ENCODE data around the gene NAGPA. TPM values are rescaled to one million over a fixed set of nuclear protein-coding genes. Genes with fewer than 3 reads are reported as not detected.

The NAGPA gene
- total RNA-seq, 4 donors from 2014 or later = 25.3 to 35.1 (median 31.0) TPM

- peaks cover 9% of the 10 kb centered on the region for H3K4me1 ChIP-seq
- H3K4me3 ChIP-seq = no peak overlapping the region
- no peaks in the 10 kb centered on the region for H3K9me3 ChIP-seq
- H3K27me3 ChIP-seq = peaks cover 34% of the 10 kb centered on the region
- 15% methylated on average over 5 of the region's 10 CpGs for WGBS
- H3K27ac ChIP-seq = no peak overlapping the region
- TF ChIP-seq POLR2AphosphoS5 (IDR thresholded peaks at IDR 0.05) (no peak), POLR2A (IDR thresholded peaks at IDR 0.05) (no peak), EP300 (IDR thresholded peaks at IDR 0.05) (no peak), CTCF (IDR thresholded peaks at IDR 0.05) (no peak)
- no peak for DNase-seq (ENCODE audit: low spot score in 2 of 2)
- no peaks in the 10 kb centered on the region for H3K36me3 ChIP-seq
Observed at GRCh38 chr16:4987250-4987579, 46.5 kb downstream of the NAGPA start.

GRCh38 chr16:4984174-4984990, 49.4 kb downstream of the NAGPA start:
- H3K9me3 ChIP-seq = no peaks in the 10 kb centered on the region
- no peaks in the 10 kb centered on the region for H3K36me3 ChIP-seq
- TF ChIP-seq CTCF (IDR thresholded peaks at IDR 0.05) (no peak), POLR2A (IDR thresholded peaks at IDR 0.05) (no peak), POLR2AphosphoS5 (IDR thresholded peaks at IDR 0.05) (no peak), EP300 (IDR thresholded peaks at IDR 0.05) (no peak)
- WGBS = 74% methylated on average over 5 of the region's 5 CpGs
- H3K27me3 ChIP-seq = peaks cover 24% of the 10 kb centered on the region
- H3K27ac ChIP-seq = no peak overlapping the region
- no peak overlapping the region for H3K4me3 ChIP-seq
- peaks cover 9% of the 10 kb centered on the region for H3K4me1 ChIP-seq
- DNase-seq (ENCODE audit: low spot score in 2 of 2) = no peak

GRCh38 chr16:4982056-4982867, 51.5 kb downstream of the NAGPA start:
- Histone ChIP-seq H3K4me1 (no peaks in the 10 kb centered on the region), H3K27me3 (peaks cover 4% of the 10 kb centered on the region), H3K9me3 (no peaks in the 10 kb centered on the region), H3K27ac (no peak overlapping the region), H3K4me3 (no peak overlapping the region), H3K36me3 (no peaks in the 10 kb centered on the region)
- 51% methylated on average over 12 of the region's 20 CpGs for WGBS
- no peak for TF ChIP-seq CTCF (IDR thresholded peaks at IDR 0.05)
- no peak for TF ChIP-seq POLR2A (IDR thresholded peaks at IDR 0.05)
- TF ChIP-seq POLR2AphosphoS5 (IDR thresholded peaks at IDR 0.05) = no peak
- TF ChIP-seq EP300 (IDR thresholded peaks at IDR 0.05) = no peak
- no peak for DNase-seq (ENCODE audit: low spot score in 2 of 2)

- Histone ChIP-seq H3K4me3 (no peak overlapping the region), H3K4me1 (no peaks in the 10 kb centered on the region), H3K36me3 (no peaks in the 10 kb centered on the region), H3K27me3 (peaks cover 3% of the 10 kb centered on the region), H3K9me3 (no peaks in the 10 kb centered on the region), H3K27ac (no peak overlapping the region)
- 71% methylated on average over 7 of the region's 7 CpGs for WGBS
- DNase-seq (ENCODE audit: low spot score in 2 of 2) = no peak
- no peak for TF ChIP-seq EP300 (IDR thresholded peaks at IDR 0.05)
- TF ChIP-seq CTCF (IDR thresholded peaks at IDR 0.05) = no peak
- no peak for TF ChIP-seq POLR2A (IDR thresholded peaks at IDR 0.05)
- no peak for TF ChIP-seq POLR2AphosphoS5 (IDR thresholded peaks at IDR 0.05)
Observed at GRCh38 chr16:4981473-4981872, 52.3 kb downstream of the NAGPA start.

GRCh38 chr16:4980691-4981090, 53.0 kb downstream of the NAGPA start:
- Histone ChIP-seq H3K27me3 (peaks cover 3% of the 10 kb centered on the region), H3K27ac (no peak overlapping the region), H3K4me3 (no peak overlapping the region), H3K4me1 (no peaks in the 10 kb centered on the region), H3K9me3 (no peaks in the 10 kb centered on the region), H3K36me3 (no peaks in the 10 kb centered on the region)
- WGBS = 73% methylated on average over 10 of the region's 10 CpGs
- no peak for DNase-seq (ENCODE audit: low spot score in 2 of 2)
- TF ChIP-seq CTCF (IDR thresholded peaks at IDR 0.05) (no peak), POLR2AphosphoS5 (IDR thresholded peaks at IDR 0.05) (no peak)

Measured in suprapubic skin (tissue), 4 donors.